K562 (cell line): ENCODE measurements around the gene BCAS1. TPM values are rescaled to one million over a fixed set of nuclear protein-coding genes. Genes with fewer than 3 reads are reported as not detected.

Experiments used
- ATAC-seq: fragments of 200-7000 bp; cut with Tn5 transposase; 3 replicates; pipeline ENCODE4 v1.9.1; 2020; ENCODE audit warnings: moderate library complexity
- BruUV-seq: library from RNA; stranded (reverse); fragments of 400-500 nt; replicated peaks from 2 replicates; lab custom pipeline; 2021; lab: Mats Ljungman, UMichigan
- CTCF ChIA-PET: fragments of 300-600 bp; formaldehyde crosslinking; extraction: SDS; loops from one replicate; lab custom pipeline; 2021; ENCODE audit warnings: low intra/inter-chr PET ratio; lab: Yijun Ruan, JAX
- POLR2A ChIA-PET: fragments of 300-600, 350-650 bp; sonication (Branson Sonifier 250); formaldehyde crosslinking; extraction: SDS; loops from one replicate; lab custom pipeline; 2021; ENCODE audit warnings: antibody characterized with exemption, inconsistent platforms; lab: Yijun Ruan, JAX
- DNase-seq, 4 experiments: peaks; one replicate each; pipeline versions ENCODE4 v3.0.0 to v3.0.0-alpha.2; 2011 to 2018; ENCODE audit warnings: low spot score in 3 of 4, mixed read lengths in 3 of 4; ENCODE audit errors: extremely low read depth in 1 of 4
- FAIRE-seq: peaks from 2 replicates; lab custom pipeline; 2011; peaks lifted over from hg19 to GRCh38; lab: Jason Lieb, UNC
- H2AFZ ChIP-seq: 2 replicates; pipeline ENCODE4 v1.6.0; 2011; ENCODE audit warnings: low read depth, low read length, control low read depth, inconsistent platforms
- H3K27ac ChIP-seq: fragments of 200-600 bp; 3 replicates; pipeline ENCODE4 v1.8.0; 2011; ENCODE audit warnings: low read depth, mild to moderate bottlenecking, control low read depth, inconsistent platforms, low read length, moderate library complexity, mixed read lengths; ENCODE audit errors: extremely low read depth
- H3K27me3 ChIP-seq, 2 experiments: fragments of 300-600 bp in 1 of 2; 2 replicates in 1 of 2; 3 replicates in 1 of 2; pipeline versions ENCODE4 v1.6.0 to v1.8.0; 2011; ENCODE audit warnings: inconsistent platforms in 2 of 2, low read length in 2 of 2, mild to moderate bottlenecking in 1 of 2, mixed read lengths in 1 of 2, moderate library complexity in 1 of 2; ENCODE audit not compliant: control insufficient read depth in 2 of 2, insufficient read depth in 2 of 2
- H3K36me3 ChIP-seq: fragments of 300-600 bp; 3 replicates; pipeline ENCODE4 v1.8.0; 2011; ENCODE audit warnings: mild to moderate bottlenecking, low read length, inconsistent platforms; ENCODE audit not compliant: control insufficient read depth, insufficient read depth
- H3K4me1 ChIP-seq, 2 experiments: fragments of 200-600 bp in 1 of 2; replicated peaks in 1 of 2; 2 replicates in 1 of 2; 3 replicates in 1 of 2; pipeline versions ENCODE4 v1.5.1 to v1.8.0; 2011; ENCODE audit warnings: inconsistent platforms in 2 of 2, low read length in 2 of 2, mild to moderate bottlenecking in 1 of 2, mixed read lengths in 1 of 2, moderate library complexity in 1 of 2; ENCODE audit not compliant: control insufficient read depth in 2 of 2, insufficient read depth in 2 of 2
- H3K4me2 ChIP-seq: 2 replicates; pipeline ENCODE4 v1.6.1; 2011; ENCODE audit warnings: low read length, control low read depth, inconsistent platforms, mixed read lengths; ENCODE audit not compliant: insufficient read depth
- H3K4me3 ChIP-seq: fragments of 200-600 bp; sonication (generic), shearing (Covaris generic); 2 replicates; pipeline ENCODE4 v1.5.1; 2016; ENCODE audit warnings: control low read depth, inconsistent platforms
- H3K79me2 ChIP-seq: fragments of 200-600 bp; 3 replicates; pipeline ENCODE4 v1.8.0; 2011; ENCODE audit warnings: low read length, inconsistent platforms; ENCODE audit not compliant: control insufficient read depth, insufficient read depth
- H3K9ac ChIP-seq, 2 experiments: 2 replicates each; pipeline versions ENCODE4 v1.6.0 to v1.6.1; 2011; ENCODE audit warnings: low read depth in 2 of 2, low read length in 2 of 2, control low read depth in 1 of 2, inconsistent platforms in 1 of 2, mild to moderate bottlenecking in 1 of 2, mixed read lengths in 1 of 2; ENCODE audit not compliant: insufficient read depth in 1 of 2
- H3K9me1 ChIP-seq: one replicate; pipeline ENCODE4 v1.6.0; 2011; ENCODE audit warnings: inconsistent platforms, mild to moderate bottlenecking, low read length, moderate library complexity; ENCODE audit not compliant: control insufficient read depth, insufficient read depth
- H3K9me3 ChIP-seq: replicated peaks from 2 replicates; pipeline ENCODE4 v1.5.1; 2011; ENCODE audit warnings: low read depth, low read length, inconsistent platforms; ENCODE audit not compliant: control insufficient read depth, insufficient read depth
- H4K20me1 ChIP-seq: replicated peaks from 2 replicates; pipeline ENCODE4 v1.6.1; 2011; ENCODE audit warnings: low read length, inconsistent platforms, mixed read lengths; ENCODE audit not compliant: control insufficient read depth, insufficient read depth
- ZBTB11 ChIP-seq, 3 experiments: fragments of 200-800 bp in 1 of 3; fragments of 250-450 bp in 1 of 3; fragments of 450-650 bp in 1 of 3; sonication (Bioruptor Pico) in 1 of 3; sonication (Bioruptor generic) in 1 of 3; formaldehyde crosslinking in 1 of 3; IDR thresholded peaks; 2 replicates each; pipeline versions ENCODE4 v1.6.1 to v1.8.0; 2016 to 2022; ENCODE audit warnings: mild to moderate bottlenecking in 2 of 3, missing genetic modification characterization in 2 of 3, missing compliant biosample characterization in 1 of 3, moderate library complexity in 1 of 3
- WGBS: fragments of 100-300 bp; shearing (Covaris generic); methylation state at CpG from one replicate; pipeline ENCODE4 v1.1.6; 2016; ENCODE audit warnings: low coverage, mixed read lengths; ENCODE audit not compliant: insufficient coverage; ENCODE audit errors: missing lambda C conversion rate; 5-methylcytosine and 5-hydroxymethylcytosine counted together
- in situ Hi-C: fragments of 300-500 bp; cut with MboI; formaldehyde crosslinking; loops from 4 replicates; pipeline ENCODE4 v1.15.0; 2018; ENCODE audit warnings: inconsistent platforms, mixed read lengths
- intact Hi-C: fragments of 100-400 bp; cut with micrococcal nuclease; formaldehyde crosslinking; loops from 2 replicates; pipeline ENCODE4 v1.14.2; 2022
- polyA plus RNA-seq, 8 experiments: library from polyadenylated mRNA; depleted of rRNA in 4 of 8; stranded (reverse) in 5 of 8; unstranded in 3 of 8; fragments of >200 nt; fragmentation: Nextera tagmentation in 2 of 8; fragmentation: Illumina TruSeq in 1 of 8; extraction: Ambion mirVana in 2 of 8; extraction: Trizol in 1 of 8; gene quantifications; 2 replicates each; pipeline versions ENCODE4 v1.2.1 to v1.2.3, GENCODE V29; 2011 to 2014; ENCODE audit warnings: inconsistent platforms in 1 of 8, missing spikeins in 1 of 8
- total RNA-seq, 7 experiments: library from RNA; depleted of rRNA in 6 of 7; stranded (reverse); fragments of >200 nt in 6 of 7; fragmentation: Illumina TruSeq in 2 of 7; extraction: Trizol in 2 of 7; gene quantifications; 2 replicates each; pipeline versions ENCODE4 v1.2.1 to v1.2.3, GENCODE V29; 2011 to 2021; ENCODE audit warnings: low replicate concordance in 1 of 7
- TF ChIP-seq, protein P1 (sequence below): sonication (generic); formaldehyde crosslinking; IDR thresholded peaks from 2 replicates; pipeline ENCODE4 v1.8.0; 2022; ENCODE audit warnings: mild to moderate bottlenecking, missing genetic modification reagents

BCAS1 gene
- total and polyA plus RNA-seq, 9 of the 15 experiments (the other 6 are each of a cell fraction or from before 2014, with no cell fraction given) = 0.18 to 2.3 (median 0.93) TPM

GRCh38 chr20:53974785-53975555 is 95.4 kb downstream of the BCAS1 start:
- no peak for ATAC-seq
- no peaks in the 10 kb centered on the region for H3K36me3 ChIP-seq
- no peak for DNase-seq
- BruUV-seq = no TSS peak
- 21% methylated on average over 19 of the region's 19 CpGs for WGBS
- POLR2A ChIA-PET = interaction anchor here (1.3 kb wide), 1 partner anchor 8 kb away, joined by 3 read pairs; no protein-coding TSS in a partner anchor
- FAIRE-seq = no peak
- in situ Hi-C loops (loop anchor here (25.0 kb wide), 1 partner anchor 662 kb away; no protein-coding TSS in a partner anchor), intact Hi-C loops (no loop called here)
- no peak overlapping the region for H3K27ac ChIP-seq
- H2AFZ ChIP-seq = no peak overlapping the region
- CTCF ChIA-PET = no interaction called here
- H3K9me3 ChIP-seq = no peaks in the 10 kb centered on the region
- H4K20me1 ChIP-seq = no peaks in the 10 kb centered on the region
- H3K9ac ChIP-seq = no peak overlapping the region
- no peak overlapping the region for H3K4me3 ChIP-seq
- TF ChIP-seq, protein P1, sequence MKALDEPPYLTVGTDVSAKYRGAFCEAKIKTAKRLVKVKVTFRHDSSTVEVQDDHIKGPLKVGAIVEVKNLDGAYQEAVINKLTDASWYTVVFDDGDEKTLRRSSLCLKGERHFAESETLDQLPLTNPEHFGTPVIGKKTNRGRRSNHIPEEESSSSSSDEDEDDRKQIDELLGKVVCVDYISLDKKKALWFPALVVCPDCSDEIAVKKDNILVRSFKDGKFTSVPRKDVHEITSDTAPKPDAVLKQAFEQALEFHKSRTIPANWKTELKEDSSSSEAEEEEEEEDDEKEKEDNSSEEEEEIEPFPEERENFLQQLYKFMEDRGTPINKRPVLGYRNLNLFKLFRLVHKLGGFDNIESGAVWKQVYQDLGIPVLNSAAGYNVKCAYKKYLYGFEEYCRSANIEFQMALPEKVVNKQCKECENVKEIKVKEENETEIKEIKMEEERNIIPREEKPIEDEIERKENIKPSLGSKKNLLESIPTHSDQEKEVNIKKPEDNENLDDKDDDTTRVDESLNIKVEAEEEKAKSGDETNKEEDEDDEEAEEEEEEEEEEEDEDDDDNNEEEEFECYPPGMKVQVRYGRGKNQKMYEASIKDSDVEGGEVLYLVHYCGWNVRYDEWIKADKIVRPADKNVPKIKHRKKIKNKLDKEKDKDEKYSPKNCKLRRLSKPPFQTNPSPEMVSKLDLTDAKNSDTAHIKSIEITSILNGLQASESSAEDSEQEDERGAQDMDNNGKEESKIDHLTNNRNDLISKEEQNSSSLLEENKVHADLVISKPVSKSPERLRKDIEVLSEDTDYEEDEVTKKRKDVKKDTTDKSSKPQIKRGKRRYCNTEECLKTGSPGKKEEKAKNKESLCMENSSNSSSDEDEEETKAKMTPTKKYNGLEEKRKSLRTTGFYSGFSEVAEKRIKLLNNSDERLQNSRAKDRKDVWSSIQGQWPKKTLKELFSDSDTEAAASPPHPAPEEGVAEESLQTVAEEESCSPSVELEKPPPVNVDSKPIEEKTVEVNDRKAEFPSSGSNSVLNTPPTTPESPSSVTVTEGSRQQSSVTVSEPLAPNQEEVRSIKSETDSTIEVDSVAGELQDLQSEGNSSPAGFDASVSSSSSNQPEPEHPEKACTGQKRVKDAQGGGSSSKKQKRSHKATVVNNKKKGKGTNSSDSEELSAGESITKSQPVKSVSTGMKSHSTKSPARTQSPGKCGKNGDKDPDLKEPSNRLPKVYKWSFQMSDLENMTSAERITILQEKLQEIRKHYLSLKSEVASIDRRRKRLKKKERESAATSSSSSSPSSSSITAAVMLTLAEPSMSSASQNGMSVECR (CRISPR knock-in tag) = no peak
- peak in 1 of 3 experiments; percentile 92; a peak in 2 of 6 replicates for TF ChIP-seq ZBTB11 (CRISPR knock-in tag; IDR thresholded peaks at IDR 0.05)
- no peaks in the 10 kb centered on the region for H3K4me1 ChIP-seq
- H3K79me2 ChIP-seq = no peaks in the 10 kb centered on the region
- H3K4me2 ChIP-seq = no peak overlapping the region
- no peaks in the 10 kb centered on the region for H3K9me1 ChIP-seq
- H3K27me3 ChIP-seq = peaks cover 0 to 6% of the 10 kb centered on the region in 2 experiments; a peak in 2 of 5 replicates
